Endodermal cell (in vitro differentiated cells): ENCODE measurements around the gene FBL. TPM values are rescaled to one million over a fixed set of nuclear protein-coding genes. Genes with fewer than 3 reads are reported as not detected.

Experiments used
- DNase-seq: peaks from one replicate; pipeline ENCODE4 v3.0.0-alpha.2; 2017
- H3K27ac ChIP-seq: 2 replicates; pipeline ENCODE4 v1.5.1; 2013; ENCODE audit warnings: mild to moderate bottlenecking, low read depth, low read length, moderate library complexity
- H3K27me3 ChIP-seq: 2 replicates; pipeline ENCODE4 v1.6.1; 2013; ENCODE audit warnings: mild to moderate bottlenecking, low read length, moderate library complexity; ENCODE audit not compliant: insufficient read depth, control insufficient read depth, poor library complexity, severe bottlenecking
- H3K36me3 ChIP-seq: 2 replicates; pipeline ENCODE4 v1.7.0; 2013; ENCODE audit warnings: mild to moderate bottlenecking, low read length, moderate library complexity; ENCODE audit not compliant: control insufficient read depth, insufficient read depth
- H3K4me1 ChIP-seq: one replicate; pipeline ENCODE4 v1.7.0; 2013; ENCODE audit warnings: low read length; ENCODE audit not compliant: control insufficient read depth, insufficient read depth
- H3K4me3 ChIP-seq: 2 replicates; pipeline ENCODE4 v1.5.1; 2013; ENCODE audit warnings: mild to moderate bottlenecking, low read length, moderate library complexity
- H3K9ac ChIP-seq: 2 replicates; pipeline ENCODE4 v1.6.1; 2013; ENCODE audit warnings: mild to moderate bottlenecking, low read length, moderate library complexity; ENCODE audit not compliant: poor library complexity, severe bottlenecking; ENCODE audit errors: extremely low read depth
- H3K9me3 ChIP-seq: 2 replicates; pipeline ENCODE4 v1.6.1; 2013; ENCODE audit warnings: mild to moderate bottlenecking, low read length, moderate library complexity; ENCODE audit not compliant: control insufficient read depth
- H3K27ac Mint-ChIP-seq: 2 replicates; pipeline ENCODE4 v1.8.0; 2020; ENCODE audit warnings: mixed read lengths
- H3K27me3 Mint-ChIP-seq: 2 replicates; pipeline ENCODE4 v1.8.0; 2021; ENCODE audit warnings: mild to moderate bottlenecking, mixed read lengths; ENCODE audit not compliant: insufficient read depth
- H3K36me3 Mint-ChIP-seq: 2 replicates; pipeline ENCODE4 v1.8.0; 2020; ENCODE audit warnings: low read depth, mixed read lengths
- H3K4me1 Mint-ChIP-seq: 2 replicates; pipeline ENCODE4 v1.8.0; 2020; ENCODE audit warnings: mixed read lengths
- H3K4me3 Mint-ChIP-seq: 2 replicates; pipeline ENCODE4 v1.8.0; 2020; ENCODE audit warnings: mild to moderate bottlenecking, moderate library complexity, mixed read lengths
- H3K9me3 Mint-ChIP-seq: 2 replicates; pipeline ENCODE4 v1.8.0; 2020; ENCODE audit warnings: mild to moderate bottlenecking, mixed read lengths
- CTCF ChIP-seq: fragments of 200-600 bp; sonication (generic); conservative IDR thresholded peaks from 2 replicates; pipeline ENCODE4 v1.5.0; 2021; ENCODE audit warnings: antibody characterized with exemption, mild to moderate bottlenecking
- WGBS, 2 experiments: methylation state at CpG; one replicate each; pipeline versions ENCODE4 v1.1.5 to v1.1.7; 2013; ENCODE audit warnings: missing lambda C conversion rate in 2 of 2, mixed read lengths in 1 of 2; ENCODE audit not compliant: insufficient coverage in 1 of 2, insufficient read length in 1 of 2; 5-methylcytosine and 5-hydroxymethylcytosine counted together
- total RNA-seq, 2 donors: library from RNA; stranded (reverse); fragmentation: NEBNext Ultra II Directional in 1 of 2; extraction: Animal tissue kit (Norgen Biotek cat#: 25700) in 1 of 2; gene quantifications; 2 replicates in 1 of 2; 3 replicates in 1 of 2; pipeline ENCODE4 v1.2.1, GENCODE V29; 2021

The FBL gene
- total RNA-seq, 2 donors from 2014 or later: 356 to 387 TPM

DNA sequence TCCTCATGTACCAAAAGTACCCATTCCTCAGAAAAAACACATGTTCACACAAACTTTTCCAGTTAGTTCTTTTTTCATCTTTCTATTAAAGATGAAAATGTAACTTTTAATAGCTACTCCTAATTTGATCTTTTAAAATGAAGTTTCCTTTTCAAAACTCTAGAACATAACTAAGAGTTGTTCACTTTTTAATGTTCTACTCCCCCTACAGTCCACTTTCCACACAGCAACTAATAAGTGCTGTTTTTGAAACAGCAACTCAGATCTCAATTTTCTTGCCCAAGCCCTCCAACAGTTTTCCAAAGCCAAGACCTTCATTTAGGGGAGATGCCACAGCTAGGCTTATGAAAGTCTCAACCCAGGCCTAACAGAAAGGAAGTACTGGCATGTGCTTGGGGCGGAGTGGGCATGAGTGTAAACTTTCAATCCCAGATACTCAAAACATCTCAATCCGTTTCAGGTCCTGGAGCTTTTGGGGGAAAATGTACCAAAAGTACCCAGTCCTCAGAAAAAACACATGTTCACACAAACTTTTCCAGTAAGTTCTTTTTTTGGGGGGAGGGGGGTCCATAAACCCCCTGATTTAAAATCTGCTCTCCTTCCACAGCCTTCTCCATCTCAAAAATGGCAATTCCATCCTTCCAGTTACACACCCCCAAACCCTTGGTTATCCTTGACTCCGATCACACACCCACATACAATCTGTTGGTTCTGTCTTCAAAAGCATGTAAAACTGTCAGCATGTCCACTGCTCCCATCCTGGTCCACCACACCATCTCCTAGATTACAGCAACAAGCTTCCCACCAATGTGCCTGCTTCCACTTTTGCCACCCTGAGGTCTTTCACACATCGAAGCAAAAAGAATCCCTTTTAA lies 2.0 kb downstream of the FBL start:
- Mint-ChIP-seq H3K9me3 (no peaks in the 10 kb centered on the region), H3K27me3 (peaks cover 3% of the 10 kb centered on the region), H3K36me3 (peaks cover 11% of the 10 kb centered on the region), H3K27ac (peak overlapping the region; percentile 8), H3K4me1 (peaks cover 39% of the 10 kb centered on the region), H3K4me3 (peak overlapping the region; percentile 94)
- peaks cover 11% of the 10 kb centered on the region for H3K36me3 ChIP-seq
- no peak overlapping the region for H3K27ac ChIP-seq
- peak; percentile 79 for TF ChIP-seq CTCF
- no peaks in the 10 kb centered on the region for H3K27me3 ChIP-seq
- no peaks in the 10 kb centered on the region for H3K9me3 ChIP-seq
- peaks cover 8% of the 10 kb centered on the region for H3K4me1 ChIP-seq
- DNase-seq: no peak
- peak overlapping the region; percentile 95 for H3K4me3 ChIP-seq
- no peak overlapping the region for H3K9ac ChIP-seq
- WGBS, 2 experiments: 83 to 90% methylated on average over 4 of the region's 4 CpGs

- Histone ChIP-seq H3K4me1 (peaks cover 8% of the 10 kb centered on the region), H3K27ac (no peak overlapping the region), H3K9me3 (no peaks in the 10 kb centered on the region), H3K9ac (no peak overlapping the region), H3K27me3 (no peaks in the 10 kb centered on the region), H3K36me3 (peaks cover 24% of the 10 kb centered on the region), H3K4me3 (no peak overlapping the region)
- peaks cover 21% of the 10 kb centered on the region for H3K36me3 Mint-ChIP-seq
- no peak overlapping the region for H3K4me3 Mint-ChIP-seq
- WGBS, 2 experiments: 89 to 96% methylated on average over 6 to 7 of the region's 7 CpGs
- TF ChIP-seq CTCF: no peak
- no peaks in the 10 kb centered on the region for H3K27me3 Mint-ChIP-seq
- peaks cover 34% of the 10 kb centered on the region for H3K4me1 Mint-ChIP-seq
- DNase-seq: no peak
- no peaks in the 10 kb centered on the region for H3K9me3 Mint-ChIP-seq
- peak overlapping the region; percentile 37 for H3K27ac Mint-ChIP-seq
These were observed 3.3 kb downstream of the FBL start for GRCh38 chr19:39842693-39843435.

DNA sequence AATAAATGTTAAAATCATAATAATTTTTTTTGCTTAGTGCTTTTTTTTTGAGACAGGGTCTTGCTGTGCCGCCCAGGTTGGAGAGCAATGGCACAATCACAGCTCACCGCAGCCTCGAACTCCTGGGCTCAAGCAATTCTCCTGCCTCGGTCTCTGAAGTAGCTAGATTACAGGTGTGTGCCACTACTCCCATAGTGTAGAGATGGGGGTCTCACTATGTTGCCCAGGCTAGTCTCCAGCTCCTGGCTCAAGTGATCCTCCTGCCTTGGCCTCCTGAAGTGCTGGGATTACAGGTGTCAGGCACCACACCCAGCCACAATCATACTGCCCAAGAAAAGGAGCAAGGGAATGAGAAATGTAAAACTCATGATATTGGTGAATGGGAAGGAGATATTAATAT lies 5.1 kb downstream of the FBL start:
- 100% methylated on average over 4 of the region's 4 CpGs for WGBS, 2 experiments
- no peak overlapping the region for H3K27ac ChIP-seq

More for the DNA sequence above, 5.1 kb downstream of the FBL start:
- no peak for TF ChIP-seq CTCF
- H3K36me3 ChIP-seq: peaks cover 42% of the 10 kb centered on the region
- H3K4me3 ChIP-seq: no peak overlapping the region
- DNase-seq: no peak
- H3K9me3 ChIP-seq: no peaks in the 10 kb centered on the region
- Mint-ChIP-seq H3K36me3 (peaks cover 38% of the 10 kb centered on the region), H3K4me1 (peaks cover 24% of the 10 kb centered on the region), H3K27me3 (no peaks in the 10 kb centered on the region), H3K4me3 (no peak overlapping the region), H3K27ac (no peak overlapping the region), H3K9me3 (no peaks in the 10 kb centered on the region)
- H3K27me3 ChIP-seq: no peaks in the 10 kb centered on the region
- no peak overlapping the region for H3K9ac ChIP-seq
- H3K4me1 ChIP-seq: peaks cover 4% of the 10 kb centered on the region
